ENCODE measurements around the gene CCNA1. TPM values are rescaled to one million over a fixed set of nuclear protein-coding genes. Genes with fewer than 3 reads are reported as not detected.

The CCNA1 gene
- total and polyA plus RNA-seq, 2 of the 13 experiments (the other 11 are each of a cell fraction or from before 2014, with no cell fraction given), result not detected

DNA sequence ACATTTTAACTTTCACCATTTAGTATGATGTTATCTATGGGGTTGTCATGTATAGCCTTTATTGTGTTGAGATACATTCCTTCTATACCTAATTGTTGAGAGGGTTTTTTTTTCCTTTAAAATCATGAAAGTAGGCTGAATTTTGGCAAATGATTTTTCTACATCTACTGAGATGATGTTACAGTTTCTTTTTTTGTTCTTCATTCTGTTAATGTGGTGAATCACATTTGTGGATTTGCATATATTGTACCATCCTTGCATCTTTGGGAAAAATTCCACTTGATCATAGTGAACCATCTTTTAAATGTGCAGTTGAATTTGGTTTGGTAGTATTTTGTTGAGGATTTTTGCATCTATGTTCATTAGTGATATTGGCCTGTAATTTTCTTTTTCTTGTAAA, 29.2 kb downstream of the CCNA1 start:
- H3K4me2 ChIP-seq (ENCODE audit: low read depth, low read length), result no peak overlapping the region
- intact Hi-C loops (cut with micrococcal nuclease; ENCODE audit: unreplicated experiment), result loop anchor here (10.0 kb wide), 1 partner anchor 607 kb away; no protein-coding TSS in a partner anchor
- H2AFZ ChIP-seq (ENCODE audit: low read length), result no peak overlapping the region
- BruUV-seq (replicated peaks), result no TSS peak
- CTCF ChIA-PET (ENCODE audit: low intra/inter-chr PET ratio, low total read pairs), result no interaction called here
- H3K9ac ChIP-seq (ENCODE audit: insufficient read depth, low read depth, low read length), result no peak overlapping the region
- POLR2A ChIA-PET, result no interaction called here
- H3K27ac ChIP-seq (ENCODE audit: extremely low read length, insufficient read depth, low read length), result no peak overlapping the region
- H3K79me2 ChIP-seq (ENCODE audit: insufficient read depth, low read length), result no peaks in the 10 kb centered on the region
- DNase-seq (ENCODE audit: low spot score) (no peak), FAIRE-seq (no peak), ATAC-seq (no peak)
- no peaks in the 10 kb centered on the region for H3K27me3 ChIP-seq (ENCODE audit: control insufficient read depth in 1 of 2, insufficient read depth in 2 of 2, low read length in 2 of 2)
- no peaks in the 10 kb centered on the region for H4K20me1 ChIP-seq (ENCODE audit: insufficient read depth, low read length)
- in situ Hi-C loops (cut with HindIII; ENCODE audit: extremely low pct_ligation_motif_present, low pct_unique_long_range_greater_than_20kb), result no loop called here
- H3K9me3 ChIP-seq (ENCODE audit: low read length), result no peaks in the 10 kb centered on the region
- H3K36me3 ChIP-seq (replicated peaks in 1 of 2; ENCODE audit: control insufficient read depth in 1 of 2, insufficient read depth in 2 of 2, low read length in 2 of 2), result no peaks in the 10 kb centered on the region
- TF ChIP-seq HOMEZ (CRISPR knock-in tag; IDR thresholded peaks at IDR 0.05; ENCODE audit: low read depth) (no peak), EZH2 (conservative IDR thresholded peaks at IDR 0.05; ENCODE audit: low read depth, low read length) (no peak), ZNF253 (CRISPR knock-in tag; IDR thresholded peaks at IDR 0.05; ENCODE audit: borderline replicate concordance) (no peak), PHF21A (CRISPR knock-in tag; IDR thresholded peaks at IDR 0.05) (no peak), GRHL1 (CRISPR knock-in tag; conservative IDR thresholded peaks at IDR 0.05) (no peak), SMYD3 (CRISPR knock-in tag; IDR thresholded peaks at IDR 0.05) (no peak), MAX (IDR thresholded peaks at IDR 0.05) (no peak), ZSCAN25 (CRISPR knock-in tag; IDR thresholded peaks at IDR 0.05) (no peak)
- TF ChIP-seq, protein P1, sequence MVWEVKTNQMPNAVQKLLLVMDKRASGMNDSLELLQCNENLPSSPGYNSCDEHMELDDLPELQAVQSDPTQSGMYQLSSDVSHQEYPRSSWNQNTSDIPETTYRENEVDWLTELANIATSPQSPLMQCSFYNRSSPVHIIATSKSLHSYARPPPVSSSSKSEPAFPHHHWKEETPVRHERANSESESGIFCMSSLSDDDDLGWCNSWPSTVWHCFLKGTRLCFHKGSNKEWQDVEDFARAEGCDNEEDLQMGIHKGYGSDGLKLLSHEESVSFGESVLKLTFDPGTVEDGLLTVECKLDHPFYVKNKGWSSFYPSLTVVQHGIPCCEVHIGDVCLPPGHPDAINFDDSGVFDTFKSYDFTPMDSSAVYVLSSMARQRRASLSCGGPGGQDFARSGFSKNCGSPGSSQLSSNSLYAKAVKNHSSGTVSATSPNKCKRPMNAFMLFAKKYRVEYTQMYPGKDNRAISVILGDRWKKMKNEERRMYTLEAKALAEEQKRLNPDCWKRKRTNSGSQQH (CRISPR knock-in tag; IDR thresholded peaks at IDR 0.05; ENCODE audit: low read depth), result no peak
- TF ChIP-seq, protein P2, sequence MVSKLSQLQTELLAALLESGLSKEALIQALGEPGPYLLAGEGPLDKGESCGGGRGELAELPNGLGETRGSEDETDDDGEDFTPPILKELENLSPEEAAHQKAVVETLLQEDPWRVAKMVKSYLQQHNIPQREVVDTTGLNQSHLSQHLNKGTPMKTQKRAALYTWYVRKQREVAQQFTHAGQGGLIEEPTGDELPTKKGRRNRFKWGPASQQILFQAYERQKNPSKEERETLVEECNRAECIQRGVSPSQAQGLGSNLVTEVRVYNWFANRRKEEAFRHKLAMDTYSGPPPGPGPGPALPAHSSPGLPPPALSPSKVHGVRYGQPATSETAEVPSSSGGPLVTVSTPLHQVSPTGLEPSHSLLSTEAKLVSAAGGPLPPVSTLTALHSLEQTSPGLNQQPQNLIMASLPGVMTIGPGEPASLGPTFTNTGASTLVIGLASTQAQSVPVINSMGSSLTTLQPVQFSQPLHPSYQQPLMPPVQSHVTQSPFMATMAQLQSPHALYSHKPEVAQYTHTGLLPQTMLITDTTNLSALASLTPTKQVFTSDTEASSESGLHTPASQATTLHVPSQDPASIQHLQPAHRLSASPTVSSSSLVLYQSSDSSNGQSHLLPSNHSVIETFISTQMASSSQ (IDR thresholded peaks at IDR 0.05; ENCODE audit: low read depth), result no peak
- TF ChIP-seq, protein P2 (CRISPR knock-in tag; IDR thresholded peaks at IDR 0.05; ENCODE audit: borderline replicate concordance), result no peak
- TF ChIP-seq, protein P3, sequence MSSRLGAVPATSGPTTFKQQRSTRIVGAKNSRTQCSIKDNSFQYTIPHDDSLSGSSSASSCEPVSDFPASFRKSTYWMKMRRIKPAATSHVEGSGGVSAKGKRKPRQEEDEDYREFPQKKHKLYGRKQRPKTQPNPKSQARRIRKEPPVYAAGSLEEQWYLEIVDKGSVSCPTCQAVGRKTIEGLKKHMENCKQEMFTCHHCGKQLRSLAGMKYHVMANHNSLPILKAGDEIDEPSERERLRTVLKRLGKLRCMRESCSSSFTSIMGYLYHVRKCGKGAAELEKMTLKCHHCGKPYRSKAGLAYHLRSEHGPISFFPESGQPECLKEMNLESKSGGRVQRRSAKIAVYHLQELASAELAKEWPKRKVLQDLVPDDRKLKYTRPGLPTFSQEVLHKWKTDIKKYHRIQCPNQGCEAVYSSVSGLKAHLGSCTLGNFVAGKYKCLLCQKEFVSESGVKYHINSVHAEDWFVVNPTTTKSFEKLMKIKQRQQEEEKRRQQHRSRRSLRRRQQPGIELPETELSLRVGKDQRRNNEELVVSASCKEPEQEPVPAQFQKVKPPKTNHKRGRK (CRISPR knock-in tag; IDR thresholded peaks at IDR 0.05), result no peak
- TF ChIP-seq, protein P4, sequence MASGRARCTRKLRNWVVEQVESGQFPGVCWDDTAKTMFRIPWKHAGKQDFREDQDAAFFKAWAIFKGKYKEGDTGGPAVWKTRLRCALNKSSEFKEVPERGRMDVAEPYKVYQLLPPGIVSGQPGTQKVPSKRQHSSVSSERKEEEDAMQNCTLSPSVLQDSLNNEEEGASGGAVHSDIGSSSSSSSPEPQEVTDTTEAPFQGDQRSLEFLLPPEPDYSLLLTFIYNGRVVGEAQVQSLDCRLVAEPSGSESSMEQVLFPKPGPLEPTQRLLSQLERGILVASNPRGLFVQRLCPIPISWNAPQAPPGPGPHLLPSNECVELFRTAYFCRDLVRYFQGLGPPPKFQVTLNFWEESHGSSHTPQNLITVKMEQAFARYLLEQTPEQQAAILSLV (CRISPR knock-in tag; IDR thresholded peaks at IDR 0.05; ENCODE audit: borderline replicate concordance), result no peak
- no peaks in the 10 kb centered on the region for H3K4me1 ChIP-seq (ENCODE audit: insufficient read depth, low read length)
- H3K4me3 ChIP-seq (replicated peaks in 1 of 3; ENCODE audit: insufficient read depth in 1 of 3, low read depth in 2 of 3, low read length in 3 of 3), result no peak overlapping the region

Data from HepG2 (cell line).